ENCODE measurements around the gene CIZ1.

Gene CIZ1

DNA sequence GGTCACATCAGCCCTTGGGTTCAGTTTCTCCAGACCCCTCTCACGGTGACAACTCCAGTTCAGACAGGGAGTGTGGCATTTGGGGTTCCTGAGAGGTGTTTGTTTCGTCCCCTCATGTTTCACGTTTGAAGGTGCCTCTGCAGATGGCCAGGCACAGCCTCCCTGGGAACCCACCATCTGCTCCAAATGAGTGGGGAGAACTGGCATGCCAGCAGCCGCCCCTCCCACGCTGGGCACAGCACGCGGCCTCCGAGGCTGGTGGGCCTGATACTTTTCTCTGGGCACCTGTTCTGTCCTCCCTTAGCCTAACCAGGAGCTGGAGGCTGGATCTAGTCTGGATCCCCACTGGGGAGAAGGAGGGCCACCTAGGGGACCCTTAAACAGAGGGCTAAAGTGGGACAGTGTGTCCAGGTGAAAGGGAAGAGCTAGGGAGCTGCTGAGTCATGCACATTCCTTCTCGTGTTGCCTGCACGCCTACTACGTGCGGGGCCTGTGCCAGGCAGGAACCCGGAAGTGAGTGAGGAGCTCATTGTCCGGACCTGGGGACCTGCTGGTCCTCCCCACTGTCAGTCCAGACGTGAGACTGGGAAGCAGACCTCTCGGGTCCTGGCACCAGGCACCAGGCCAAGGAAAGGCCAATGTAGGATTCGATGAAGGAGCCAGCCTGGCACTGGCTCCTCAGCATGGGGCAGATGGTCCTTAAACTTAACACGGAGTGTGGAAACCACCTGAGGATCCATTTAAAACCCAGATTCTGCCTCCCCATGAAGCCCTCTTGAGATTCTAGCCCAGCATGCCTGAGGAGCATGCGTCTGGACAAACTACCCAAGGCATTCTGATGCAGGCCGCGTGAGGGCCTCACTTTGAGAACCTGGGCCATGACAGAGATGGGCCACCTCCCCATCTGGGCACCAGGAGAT, 23.5 kb upstream of the CIZ1 start:
- in situ Hi-C loops (cut with MboI; ENCODE audit: low sequenced_read_pairs), result no loop called here

- in situ Hi-C loops (cut with MboI; ENCODE audit: low sequenced_read_pairs), result no loop called here
These were observed 22.6 kb upstream of the CIZ1 start for GRCh38 chr9:128213746-128214497.

DNA sequence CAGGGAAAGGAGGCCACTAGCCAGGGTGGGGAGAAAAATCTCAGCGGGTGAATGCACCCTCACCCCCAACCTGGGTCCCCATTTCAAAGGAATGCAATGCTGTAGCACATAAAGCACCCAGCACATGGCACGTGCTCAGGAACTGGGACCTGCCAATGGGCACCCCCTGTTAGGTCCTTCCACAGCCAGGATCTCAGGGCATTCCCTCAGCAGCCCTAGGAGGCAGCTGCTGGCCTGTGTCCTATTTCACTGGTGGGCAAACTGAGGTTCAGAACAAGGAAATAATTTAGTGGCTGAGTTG, 20.6 kb upstream of the CIZ1 start:
- in situ Hi-C loops (cut with MboI; ENCODE audit: low sequenced_read_pairs), result no loop called here

DNA sequence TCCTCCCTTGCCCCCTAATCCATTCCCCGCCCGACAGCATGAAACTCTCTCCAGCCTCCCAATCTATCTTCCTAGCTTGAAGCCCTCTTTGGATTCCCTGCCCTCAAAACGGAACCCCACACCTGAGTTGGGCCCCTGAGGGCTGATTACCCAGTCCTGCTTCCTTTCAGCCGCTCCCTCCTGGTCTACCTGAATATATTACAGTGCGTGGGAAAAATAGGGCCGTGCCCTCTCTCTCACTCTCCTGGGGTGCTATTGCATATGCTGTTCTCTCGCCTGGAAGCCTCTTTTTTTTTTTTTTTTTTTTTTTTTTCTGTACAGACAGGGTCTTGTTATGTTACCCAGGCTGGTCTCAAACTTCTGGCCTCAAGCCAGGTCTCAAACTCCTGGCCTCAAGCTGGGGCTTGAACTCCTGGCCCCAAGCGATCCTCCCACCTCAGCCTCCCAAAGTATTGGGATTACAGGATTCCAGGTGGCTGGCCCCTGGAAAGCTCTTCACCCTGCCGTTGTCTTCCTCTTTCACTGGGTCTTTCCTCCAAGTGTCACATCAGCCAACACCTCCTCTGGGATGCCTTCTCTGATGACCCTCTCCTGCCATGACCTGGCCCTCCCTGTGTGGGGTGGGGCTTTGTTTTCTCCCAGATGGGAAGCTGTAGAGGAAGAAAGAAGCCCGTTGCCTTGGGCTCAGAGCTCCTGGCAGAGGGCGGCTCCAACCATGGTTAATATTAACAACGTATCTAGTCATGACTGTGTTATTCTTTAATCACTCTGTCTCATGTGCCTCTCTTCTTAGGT, 20.0 kb upstream of the CIZ1 start:
- in situ Hi-C loops (cut with MboI; ENCODE audit: low sequenced_read_pairs), result no loop called here

DNA sequence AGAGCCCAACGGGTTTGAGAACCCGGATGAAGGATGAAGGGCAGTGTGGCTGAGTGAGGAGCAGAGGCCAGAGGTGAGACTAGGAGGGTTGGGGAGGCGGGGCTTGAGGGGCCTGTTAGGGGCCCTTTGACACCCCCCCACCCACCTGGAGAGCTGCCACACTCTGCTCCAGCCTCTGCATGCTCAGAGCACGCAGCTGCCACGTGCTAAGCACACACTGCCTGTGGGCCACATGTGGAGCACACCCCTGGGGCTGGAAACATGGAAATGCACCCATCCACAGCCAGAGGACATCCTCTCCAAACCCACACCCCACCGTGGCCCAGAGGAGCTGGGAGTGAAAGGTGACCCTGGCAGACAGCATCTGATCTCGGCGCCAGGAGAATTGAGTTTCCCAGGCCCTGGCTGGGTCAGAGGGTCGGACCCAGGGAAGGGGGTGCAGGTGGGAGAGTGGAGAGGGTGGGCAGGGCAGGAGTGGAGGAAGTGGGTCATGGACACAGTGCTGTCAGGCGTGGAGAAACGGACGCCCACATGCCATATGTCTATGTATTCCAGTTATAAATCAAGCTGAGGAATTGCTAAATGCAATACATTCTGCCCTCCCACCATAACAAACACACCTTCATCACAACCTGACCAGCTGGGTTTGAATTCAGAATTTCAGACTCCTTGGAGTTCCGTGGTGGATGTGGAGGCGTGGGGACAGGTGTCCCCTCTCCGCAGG, 17.7 kb upstream of the CIZ1 start:
- in situ Hi-C loops (cut with MboI; ENCODE audit: low sequenced_read_pairs), result no loop called here

DNA sequence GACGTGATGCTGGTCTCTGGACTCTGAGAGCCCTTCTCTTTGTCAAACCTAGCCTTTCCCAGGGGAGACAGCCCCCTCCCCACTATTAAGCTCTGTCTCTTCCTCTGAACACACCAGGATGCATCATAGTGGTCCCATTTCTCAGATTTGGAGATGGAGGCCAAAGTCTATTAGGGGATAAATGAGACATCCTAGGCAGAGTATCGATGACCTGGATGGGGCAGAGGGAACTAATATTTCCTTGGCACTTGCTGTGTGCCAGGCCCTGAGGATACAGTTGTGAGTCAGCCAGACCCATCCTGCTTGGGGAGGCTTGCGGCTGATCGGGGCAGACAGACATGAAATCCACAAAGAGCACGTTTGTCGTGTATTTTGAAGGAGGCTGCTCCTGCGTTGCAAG, 17.0 kb upstream of the CIZ1 start:
- in situ Hi-C loops (cut with MboI; ENCODE audit: low sequenced_read_pairs), result no loop called here

DNA sequence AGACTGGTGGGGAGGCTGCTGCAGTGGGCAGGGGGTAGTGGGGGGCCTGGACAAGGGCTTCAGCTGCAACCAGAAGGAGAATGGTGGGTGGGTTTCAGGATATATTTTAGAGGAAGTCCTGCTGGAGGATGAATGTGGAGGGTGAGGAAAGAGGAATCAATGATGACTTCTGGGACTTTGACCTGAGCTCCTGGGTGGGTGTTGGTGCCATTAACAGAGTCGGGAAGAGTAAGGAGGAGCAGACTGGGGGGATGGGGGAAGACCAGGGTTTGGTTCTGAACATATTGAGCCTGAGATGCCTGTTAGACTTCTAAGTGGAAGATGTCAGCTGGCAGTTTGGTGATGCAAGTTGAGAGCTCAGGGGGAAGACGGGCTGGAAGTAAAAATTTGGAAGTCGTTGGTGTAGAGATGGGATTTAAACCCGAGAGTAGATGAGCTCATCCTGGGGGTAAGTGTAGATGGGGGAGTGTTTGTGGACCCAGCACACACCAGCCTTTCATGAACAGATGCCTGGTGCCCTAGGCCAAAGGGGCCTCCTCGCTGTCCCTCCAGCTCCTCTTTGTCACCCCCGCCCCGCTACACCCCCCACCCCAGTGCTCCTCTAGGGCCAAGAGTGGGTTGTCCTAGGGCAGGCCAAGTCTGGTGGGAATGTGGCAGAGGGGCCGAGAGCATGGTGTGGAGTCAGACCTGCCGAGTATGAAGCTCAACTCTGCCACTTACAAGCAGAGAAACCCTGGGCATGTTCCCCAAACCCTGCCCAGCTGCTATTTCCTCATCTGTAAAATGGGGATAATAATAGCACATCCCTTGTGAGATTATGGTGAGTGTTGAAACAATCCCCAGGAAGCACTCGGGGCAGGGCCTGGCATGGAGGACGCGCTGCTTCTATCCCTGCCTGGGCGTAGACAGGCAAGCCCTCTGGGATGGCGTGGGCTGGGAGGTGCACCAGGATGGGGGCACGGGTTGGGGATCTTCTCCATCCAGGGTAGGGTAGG, 15.8 kb upstream of the CIZ1 start:
- in situ Hi-C loops (cut with MboI; ENCODE audit: low sequenced_read_pairs), result no loop called here

DNA sequence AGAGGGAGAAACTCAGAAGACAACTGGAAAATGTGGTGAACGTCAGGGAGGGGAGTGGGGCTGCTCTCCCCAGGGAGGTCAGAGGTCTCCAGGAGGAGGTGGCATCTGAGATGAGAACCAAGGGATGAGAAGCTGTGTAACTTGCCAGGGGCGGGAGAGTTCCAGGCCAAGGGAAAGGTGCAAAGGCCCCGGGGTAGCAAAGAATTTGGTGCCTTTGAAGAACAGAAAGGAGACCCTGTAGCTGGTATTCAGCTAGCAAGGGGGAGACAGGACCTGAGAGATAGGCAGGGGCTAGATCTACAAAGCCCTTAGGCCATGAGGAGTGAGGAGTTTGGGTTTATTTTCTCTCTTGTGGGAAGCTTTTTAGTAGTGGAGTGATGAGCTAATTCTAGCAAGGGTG, 15.1 kb upstream of the CIZ1 start:
- in situ Hi-C loops (cut with MboI; ENCODE audit: low sequenced_read_pairs), result no loop called here

DNA sequence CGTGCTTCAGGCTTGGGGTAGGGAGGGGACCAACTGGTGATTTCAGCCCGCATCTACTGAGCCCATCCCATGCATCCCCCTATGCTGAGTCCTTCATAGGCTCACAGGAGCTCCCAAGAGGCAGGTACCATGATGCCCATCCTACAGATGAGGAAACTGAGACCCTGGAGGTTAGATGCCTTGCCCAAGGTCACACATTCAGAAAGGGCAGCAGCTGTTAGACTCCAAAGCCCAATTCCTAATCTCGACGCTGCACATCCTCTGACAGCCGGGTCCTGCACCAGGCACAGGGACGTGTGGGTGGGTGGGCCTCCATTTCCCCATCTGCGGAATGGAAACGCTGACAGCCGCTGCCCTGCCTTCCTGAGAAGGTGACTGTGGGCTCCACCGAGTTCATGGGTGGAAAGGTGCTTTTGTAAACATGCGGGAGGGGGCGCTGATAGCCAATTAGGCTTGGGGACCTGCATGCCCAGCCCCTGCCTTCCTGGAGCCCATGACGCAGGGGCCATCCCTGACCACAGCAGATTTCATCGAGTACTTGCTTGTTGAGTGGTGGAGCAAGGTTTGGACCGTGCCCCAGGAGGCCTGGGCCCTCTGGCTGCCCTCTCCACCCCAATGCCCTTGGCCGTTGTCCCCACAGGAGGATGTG, 14.0 kb upstream of the CIZ1 start:
- in situ Hi-C loops (cut with MboI; ENCODE audit: low sequenced_read_pairs), result no loop called here

GRCh38 chr9:128204858-128205257, 13.5 kb upstream of the CIZ1 start:
- in situ Hi-C loops (cut with MboI; ENCODE audit: low sequenced_read_pairs), result no loop called here

DNA sequence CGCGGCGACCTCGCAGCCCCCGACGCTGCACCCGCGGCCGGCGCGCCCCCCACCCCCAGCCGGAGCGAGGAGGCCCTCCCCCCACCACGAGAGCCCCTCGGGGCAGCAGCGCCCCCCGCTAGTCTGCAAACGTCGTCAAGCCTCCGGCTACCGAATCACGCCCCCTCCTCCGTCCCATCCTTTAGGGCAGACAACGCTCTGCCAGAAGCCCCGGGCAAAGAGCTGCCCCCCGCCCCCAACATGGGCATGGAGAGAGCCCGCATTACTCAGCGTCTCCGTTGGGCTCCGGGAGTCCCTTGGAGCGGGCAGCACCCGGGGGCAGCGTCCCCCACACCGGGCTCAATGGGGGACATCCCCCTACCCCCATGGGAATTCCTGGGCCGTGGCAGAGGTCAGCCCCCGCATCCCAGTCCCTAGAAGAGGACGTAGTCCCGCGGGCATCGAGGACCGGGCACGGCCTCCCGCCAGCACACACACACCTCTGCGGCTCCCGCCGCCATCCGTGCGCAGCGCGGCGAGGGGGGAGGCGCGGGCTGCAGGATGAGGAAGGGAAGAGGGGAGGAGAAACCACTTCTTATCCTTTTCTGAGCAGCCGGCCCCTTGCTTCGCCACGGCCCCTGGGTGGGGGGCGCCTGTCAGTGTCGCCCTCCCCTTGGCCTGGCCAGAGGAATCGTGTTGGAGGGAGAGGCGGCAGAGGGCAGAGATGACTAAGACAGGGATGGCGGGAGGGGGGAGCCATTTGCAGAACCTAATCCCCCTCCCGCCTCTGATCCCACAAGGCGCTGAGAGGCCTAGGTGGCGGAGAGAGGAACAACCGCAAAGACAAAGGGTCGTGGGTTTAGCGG, 12.6 kb upstream of the CIZ1 start:
- in situ Hi-C loops (cut with MboI; ENCODE audit: low sequenced_read_pairs), result no loop called here

DNA sequence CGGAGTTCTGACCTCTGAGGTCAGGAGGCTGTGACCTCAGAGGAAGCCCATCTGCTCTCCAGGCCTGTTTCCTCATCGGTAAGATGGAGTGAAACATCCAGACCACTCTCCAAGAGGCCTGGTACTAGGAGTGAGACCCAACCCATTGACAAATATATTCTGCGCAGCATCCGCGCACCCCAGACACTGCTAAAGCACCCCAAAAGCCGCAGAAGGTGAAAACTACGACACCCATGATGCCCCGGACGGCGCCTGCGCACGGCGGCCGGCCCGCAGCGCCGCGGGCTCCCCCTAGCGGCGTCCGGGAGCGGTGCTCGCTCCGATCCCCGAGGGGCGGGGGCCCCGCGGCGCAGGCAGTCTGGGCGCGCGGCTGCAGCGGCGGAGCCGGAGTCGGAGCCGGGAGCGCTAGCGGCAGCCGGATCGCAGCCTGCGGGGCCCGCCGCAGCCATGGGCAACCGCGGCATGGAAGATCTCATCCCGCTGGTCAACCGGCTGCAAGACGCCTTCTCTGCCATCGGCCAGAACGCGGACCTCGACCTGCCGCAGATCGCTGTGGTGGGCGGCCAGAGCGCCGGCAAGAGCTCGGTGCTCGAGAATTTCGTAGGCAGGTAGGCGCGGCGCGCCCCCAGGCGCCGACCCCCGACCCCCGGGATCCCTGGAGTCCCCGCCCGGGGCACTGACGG, 11.8 kb upstream of the CIZ1 start, which contains the start of gene DNM1:
TSS of gene DNM1 (plus strand) at position 356 of the 683 bp plus-strand sequence. CDS start at position 448, 92 bp downstream.
- in situ Hi-C loops (cut with MboI; ENCODE audit: low sequenced_read_pairs), result no loop called here

- in situ Hi-C loops (cut with MboI; ENCODE audit: low sequenced_read_pairs), result no loop called here
These were observed 11.3 kb upstream of the CIZ1 start for GRCh38 chr9:128202648-128203023.

GRCh38 chr9:128201441-128202369, 10.3 kb upstream of the CIZ1 start:
- in situ Hi-C loops (cut with MboI; ENCODE audit: low sequenced_read_pairs), result no loop called here

GRCh38 chr9:128193469-128194096, 2.2 kb upstream of the CIZ1 start:
- in situ Hi-C loops (cut with MboI; ENCODE audit: low sequenced_read_pairs), result no loop called here
